Measurements from ENCODE around the gene DCAKD.
"Not testable (repeated sequence)": the region's sequence is repeated elsewhere in the genome, so short reads cannot be mapped to it uniquely, and the experiment has no call there.

DCAKD gene

GRCh38 chr17:45063198-45063597 is 11.8 kb upstream of the DCAKD start:
- DNase-seq, result no peak

- no peak for DNase-seq
Observed at GRCh38 chr17:45061606-45062205, 10.3 kb upstream of the DCAKD start.

- DNase-seq, result peak; percentile 99
Observed at GRCh38 chr17:45060797-45061605, 9.6 kb upstream of the DCAKD start, which contains the start of gene NMT1. Gene NMT1, plus strand, starts transcription at chr17:45061317. Its CDS starts 13 bp downstream, at chr17:45061330.

- peak; percentile 73 for DNase-seq
Observed at GRCh38 chr17:45060382-45060796, 9.0 kb upstream of the DCAKD start.

GRCh38 chr17:45052052-45052772 is 780 bp upstream of the DCAKD start:
- DNase-seq, result peak; percentile 36

GRCh38 chr17:45051720-45052051 is 254 bp upstream of the DCAKD start:
- not testable (repeated sequence) for DNase-seq

GRCh38 chr17:45050481-45051059 is 862 bp downstream of the DCAKD start:
- no peak for DNase-seq

GRCh38 chr17:45048795-45049563 is 2.5 kb downstream of the DCAKD start:
- no peak for DNase-seq

- DNase-seq, result no peak
Observed at GRCh38 chr17:45046537-45047125, 4.8 kb downstream of the DCAKD start.

GRCh38 chr17:45043813-45044540 is 7.5 kb downstream of the DCAKD start:
- no peak for DNase-seq

GRCh38 chr17:45042346-45043120 is 8.9 kb downstream of the DCAKD start:
- no peak for DNase-seq

GRCh38 chr17:45040459-45040858 is 11.0 kb downstream of the DCAKD start:
- DNase-seq, result no peak

- no peak for DNase-seq
Observed at GRCh38 chr17:45038728-45039634, 12.5 kb downstream of the DCAKD start.

GRCh38 chr17:45036691-45037090 is 14.7 kb downstream of the DCAKD start:
- no peak for DNase-seq

GRCh38 chr17:45035848-45036247 is 15.6 kb downstream of the DCAKD start:
- no peak for DNase-seq

GRCh38 chr17:45034599-45034998 is 16.8 kb downstream of the DCAKD start:
- DNase-seq, result no peak

- DNase-seq, result no peak
Observed at GRCh38 chr17:45032174-45032541, 19.3 kb downstream of the DCAKD start.

GRCh38 chr17:45031231-45032173 is 19.9 kb downstream of the DCAKD start:
- no peak for DNase-seq

Data from midbrain (tissue), 1 donor.